HG02852 (cell line): Measurements from ENCODE around the gene KLF4.

ENCODE experiments used
- ATAC-seq: cut with Tn5 transposase; IDR thresholded peaks from one replicate; pipeline ENCODE4 v1.9.1; 2021; ENCODE audit warnings: mild to moderate bottlenecking, moderate library complexity; ENCODE audit not compliant: unreplicated experiment

KLF4 gene

GRCh38 chr9:107455425-107456135 is 34.0 kb downstream of the KLF4 start:
- no peak for ATAC-seq

DNA sequence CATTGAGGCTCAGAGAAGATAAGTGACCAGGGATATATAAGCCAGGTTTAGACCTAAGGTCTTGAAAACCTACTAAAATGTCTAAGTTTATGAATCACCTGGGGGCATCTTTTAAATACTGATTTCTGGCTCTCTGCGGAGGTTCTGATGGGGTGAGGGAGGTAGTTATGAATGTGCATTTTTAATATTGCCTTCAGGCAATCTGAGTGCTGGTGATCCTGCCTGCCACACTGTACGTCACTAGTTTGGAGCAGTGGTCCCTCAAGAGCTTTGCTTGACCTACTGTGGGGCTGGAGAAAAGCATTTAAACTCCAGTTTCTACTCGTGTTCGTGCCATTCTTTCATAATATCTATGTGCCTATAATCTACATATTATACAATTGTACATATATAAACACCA is 36.1 kb downstream of the KLF4 start:
- ATAC-seq = no peak

DNA sequence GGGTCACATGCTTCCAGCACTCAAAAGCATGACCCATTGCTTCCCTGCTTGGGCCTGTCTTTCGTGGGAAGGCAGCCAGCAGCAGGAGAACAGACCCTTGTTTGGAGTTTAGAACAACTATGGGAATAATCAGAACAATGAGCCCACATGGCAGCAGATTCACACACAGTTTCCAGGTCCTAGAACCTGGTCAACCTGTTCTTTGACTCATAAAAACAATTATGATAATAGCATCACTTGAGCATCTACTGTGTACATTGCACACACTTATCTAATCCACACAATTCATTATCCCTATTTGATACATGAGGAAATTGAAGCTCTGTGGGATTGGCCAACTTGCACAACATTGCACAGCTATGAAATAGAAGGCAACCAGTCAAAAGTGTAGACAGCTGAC is 41.7 kb downstream of the KLF4 start:
- no peak for ATAC-seq

DNA sequence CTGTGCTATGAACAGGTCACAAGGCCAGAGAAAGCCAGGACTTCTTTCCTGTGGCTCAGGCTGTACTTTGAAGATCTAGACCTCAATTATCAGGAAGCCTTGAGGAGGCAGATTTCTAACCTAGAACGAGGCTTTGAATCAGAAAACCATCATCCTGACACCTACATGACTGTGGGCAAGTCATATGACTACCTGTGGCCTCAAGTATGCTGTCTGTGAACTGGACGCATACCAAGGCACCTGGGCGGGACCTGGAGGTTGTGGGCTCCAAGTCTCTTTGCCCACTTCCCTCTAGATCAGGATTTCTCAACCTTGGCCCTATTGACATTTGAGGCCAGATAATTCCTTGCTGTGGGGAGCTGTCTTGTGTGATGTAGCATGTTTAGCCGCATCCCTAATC is 42.5 kb downstream of the KLF4 start:
- no peak for ATAC-seq

DNA sequence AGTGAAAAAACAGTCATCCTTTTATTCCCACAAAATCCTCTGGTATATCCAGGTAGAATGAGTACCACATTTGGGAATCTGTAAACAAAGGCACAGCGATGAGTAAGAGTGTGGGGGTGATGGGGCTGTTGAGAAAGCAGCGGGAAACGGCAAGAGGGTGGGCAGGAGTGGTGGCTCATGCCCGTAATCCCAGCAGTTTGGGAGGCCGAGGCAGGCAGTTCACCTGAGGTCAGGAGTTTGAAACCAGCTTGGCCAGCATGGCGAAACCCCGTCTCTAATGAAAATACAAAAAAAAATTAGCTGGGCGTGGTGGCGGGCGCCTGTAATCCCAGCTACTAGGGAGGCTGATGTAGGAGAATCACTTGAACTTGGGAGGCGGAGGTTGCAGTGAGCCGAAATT is 43.1 kb downstream of the KLF4 start:
- ATAC-seq = no peak

DNA sequence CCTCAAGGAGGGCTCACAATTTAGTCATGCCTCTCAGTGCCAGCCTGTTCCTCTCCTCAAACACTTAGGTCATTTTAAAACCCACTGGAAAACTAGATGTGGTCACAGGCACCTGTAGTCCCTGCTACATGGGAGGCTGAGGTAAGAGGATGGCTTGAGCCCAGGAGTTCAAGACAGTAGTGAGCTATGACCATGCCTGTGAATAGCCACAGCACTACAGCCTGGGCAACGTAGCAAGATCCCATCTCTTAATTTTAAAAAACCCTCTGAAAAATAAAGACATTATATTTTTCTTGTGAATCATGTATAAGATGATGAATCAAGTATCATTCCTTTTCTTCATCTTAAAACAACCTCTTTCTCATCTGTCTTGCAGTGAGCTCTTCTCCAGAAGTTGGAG is 45.8 kb downstream of the KLF4 start:
- no peak for ATAC-seq

DNA sequence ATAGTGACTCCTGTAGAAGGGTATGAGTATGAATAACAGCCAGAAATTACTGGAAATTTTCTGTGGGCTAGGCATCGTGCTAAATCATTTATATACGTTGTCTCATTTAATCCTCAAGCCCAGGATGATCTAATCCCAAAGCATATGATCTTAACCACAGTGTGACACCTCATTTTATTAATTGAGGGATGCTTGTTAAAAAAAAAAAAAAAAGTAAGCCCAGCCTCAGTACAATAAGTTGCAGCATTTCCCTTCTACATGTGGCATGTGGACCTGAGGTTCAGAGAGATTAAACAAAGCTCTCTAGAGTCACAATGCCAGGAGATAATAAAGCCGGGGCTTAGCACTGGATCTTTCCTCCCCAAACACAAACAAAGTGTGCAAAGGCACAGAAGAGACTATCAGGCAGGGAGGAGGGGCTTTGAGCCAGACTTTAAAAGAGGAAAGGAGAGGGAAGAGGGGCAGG is 49.5 kb downstream of the KLF4 start:
- ATAC-seq = no peak

- no peak for ATAC-seq
These were observed 51.1 kb downstream of the KLF4 start for GRCh38 chr9:107438211-107439031.

- ATAC-seq = no peak
These were observed 51.9 kb downstream of the KLF4 start for GRCh38 chr9:107437716-107438115.

DNA sequence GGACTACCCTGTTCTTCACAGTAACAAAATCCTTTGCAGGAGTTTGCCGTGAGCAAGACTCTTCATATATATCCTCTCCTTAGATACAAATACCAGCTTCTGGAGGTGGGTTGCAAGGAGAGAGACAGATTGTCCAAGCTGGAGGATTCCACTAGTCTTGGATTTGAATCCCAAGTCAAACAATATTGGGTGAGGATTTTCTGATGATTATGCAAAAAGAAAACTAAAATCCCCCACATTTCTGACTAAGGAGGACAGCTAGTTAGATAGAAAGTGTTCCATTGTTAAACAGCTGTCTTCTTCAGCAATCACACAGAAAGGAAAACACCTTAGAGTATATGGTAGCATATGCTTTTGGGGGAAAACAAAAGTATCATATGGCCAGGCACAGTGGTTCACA is 54.2 kb downstream of the KLF4 start:
- ATAC-seq = no peak
